Mononuclear cell (primary cell): ENCODE data around the gene ARNT2. TPM values are rescaled to one million over a fixed set of nuclear protein-coding genes. Genes with fewer than 3 reads are reported as not detected.
"Not testable (repeated sequence)": the region's sequence is repeated elsewhere in the genome, so short reads cannot be mapped to it uniquely, and the experiment has no call there.

Source experiments
- H3K27me3 ChIP-seq: 2 replicates; pipeline ENCODE4 v1.6.0; 2011; ENCODE audit warnings: low read length, control low read depth; ENCODE audit not compliant: insufficient read depth
- H3K4me1 ChIP-seq: 2 replicates; pipeline ENCODE4 v1.5.1; 2011; ENCODE audit warnings: mild to moderate bottlenecking, low read length, control low read depth; ENCODE audit not compliant: insufficient read depth
- H3K4me3 ChIP-seq: 2 replicates; pipeline ENCODE4 v1.5.1; 2011; ENCODE audit warnings: mild to moderate bottlenecking, low read length, moderate library complexity
- H3K9me3 ChIP-seq: 2 replicates; pipeline ENCODE4 v1.5.1; 2011; ENCODE audit warnings: low read depth, mild to moderate bottlenecking, control low read depth, low read length
- total RNA-seq: library from RNA; depleted of rRNA; stranded (reverse); fragments of >200 nt; gene quantifications from one replicate; pipeline ENCODE4 v1.2.3, GENCODE V29; 2012

The ARNT2 gene
- total RNA-seq, 1 donor = not detected

DNA sequence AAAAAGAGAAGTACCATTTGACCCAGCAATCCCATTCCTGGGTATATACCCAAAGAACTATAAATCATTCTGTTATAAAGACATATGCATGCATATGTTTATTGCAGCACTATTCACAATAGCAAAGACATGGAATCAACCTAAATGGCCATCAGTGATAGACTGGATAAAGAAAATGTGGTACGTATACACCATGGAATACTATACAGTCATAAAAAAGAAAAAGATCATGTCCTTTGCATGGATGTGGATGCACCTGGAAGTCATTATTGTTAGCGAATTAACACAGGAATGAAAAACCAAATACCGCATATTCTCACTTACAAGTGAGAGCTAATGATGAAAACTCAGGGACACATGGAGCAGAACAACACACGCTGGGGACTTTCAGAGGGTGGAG, 106.8 kb downstream of the ARNT2 start:
- not testable (repeated sequence) for H3K9me3 ChIP-seq, H3K27me3 ChIP-seq, H3K4me1 ChIP-seq, H3K4me3 ChIP-seq

DNA sequence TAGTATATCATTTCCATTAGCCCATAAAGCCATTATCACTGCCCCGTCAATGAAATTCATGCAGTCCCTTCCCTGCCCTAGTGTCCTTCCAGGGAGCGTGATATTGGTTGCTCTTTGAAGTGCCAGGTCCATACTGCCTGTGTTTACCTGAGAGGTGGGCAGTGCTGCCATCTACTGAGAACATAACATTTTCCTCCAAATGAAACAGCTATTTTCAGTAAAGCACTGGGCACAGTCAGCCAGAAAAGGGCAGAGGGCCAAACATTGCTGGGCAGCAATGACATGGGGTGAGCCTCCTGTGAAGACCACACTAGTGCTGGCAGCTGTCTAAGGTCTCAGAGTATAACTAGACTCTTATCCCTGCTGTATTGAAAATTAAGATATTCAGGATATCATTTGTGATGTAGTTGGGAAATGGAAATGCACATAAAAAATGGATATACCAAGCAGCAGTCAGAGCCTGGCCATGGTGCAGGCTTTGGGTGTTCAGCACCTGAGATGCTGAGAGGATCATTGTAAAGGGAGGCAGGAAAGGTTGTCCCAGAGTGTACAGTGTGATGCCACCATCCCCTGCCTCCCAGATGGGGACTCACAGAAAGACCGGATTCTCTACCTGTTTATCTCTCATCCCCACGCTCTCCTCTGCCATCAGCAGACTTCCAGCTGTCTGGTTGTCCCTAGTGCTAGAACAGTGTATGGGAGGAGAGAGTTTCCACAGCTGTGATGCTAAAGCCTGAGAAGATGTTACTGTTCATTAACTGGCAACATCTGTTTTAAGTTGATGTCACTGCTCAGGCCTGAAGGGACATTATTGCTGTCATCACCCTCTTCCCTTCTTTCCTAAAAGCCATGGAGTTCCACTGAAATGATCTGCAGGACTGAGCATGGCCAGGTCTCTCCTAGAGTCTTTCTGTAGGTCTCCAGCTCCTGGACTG, 108.8 kb downstream of the ARNT2 start:
- H3K4me3 ChIP-seq = no peak overlapping the region
- H3K27me3 ChIP-seq = no peaks in the 10 kb centered on the region
- no peaks in the 10 kb centered on the region for H3K9me3 ChIP-seq
- no peaks in the 10 kb centered on the region for H3K4me1 ChIP-seq

DNA sequence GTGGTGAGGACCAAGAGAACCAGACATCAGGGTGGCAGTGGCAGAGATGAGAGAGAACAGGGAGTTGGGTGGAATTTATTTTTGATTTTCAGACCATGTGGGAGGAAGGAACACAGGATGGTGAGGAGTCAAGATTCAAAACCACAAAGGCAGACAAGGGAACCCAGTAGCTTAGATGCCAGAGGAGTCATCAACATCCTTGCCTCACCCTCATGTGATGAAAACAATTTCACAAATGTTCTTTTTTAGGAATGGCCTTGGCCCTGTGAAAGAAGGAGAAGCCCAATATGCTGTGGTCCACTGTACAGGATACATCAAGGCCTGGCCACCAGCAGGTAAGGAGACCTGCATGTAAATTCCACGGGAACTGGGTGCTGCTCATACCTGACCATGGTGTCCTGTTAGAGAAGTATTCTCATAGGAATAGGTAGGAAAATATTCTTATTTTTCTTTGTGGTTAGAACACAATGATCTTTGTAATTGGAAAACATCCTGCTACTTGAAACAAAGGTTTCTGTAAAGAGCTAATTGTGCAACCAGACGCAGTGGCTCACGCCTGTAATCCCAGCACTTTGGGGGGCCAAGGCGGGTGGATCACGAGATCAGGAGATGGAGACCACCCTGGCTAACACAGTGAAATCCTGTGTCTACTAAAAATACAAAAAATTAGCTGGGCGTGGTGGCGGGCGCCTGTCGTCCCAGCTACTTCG, 110.0 kb downstream of the ARNT2 start:
- Histone ChIP-seq H3K4me3 (no peak overlapping the region), H3K9me3 (no peaks in the 10 kb centered on the region)

DNA sequence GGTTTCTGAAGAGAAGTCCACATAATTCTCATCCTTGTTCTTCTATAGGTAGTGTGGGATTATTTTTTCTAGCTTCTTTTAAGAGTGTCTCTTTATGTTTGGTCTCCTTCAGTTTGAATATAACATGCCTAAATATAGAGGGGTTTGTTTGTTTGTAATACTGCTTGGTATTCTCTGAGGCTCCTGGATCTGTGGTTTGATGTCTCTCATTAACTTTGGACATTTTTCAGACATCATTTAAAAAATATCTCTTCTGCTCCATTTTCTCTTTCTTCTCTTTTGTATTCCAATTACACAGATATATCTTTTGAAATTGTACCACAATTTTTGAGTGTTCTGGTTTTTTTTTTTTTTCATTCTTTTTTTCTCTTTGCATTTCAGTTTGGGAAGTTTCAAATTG, 113.1 kb downstream of the ARNT2 start:
- Histone ChIP-seq H3K27me3 (peaks cover 2% of the 10 kb centered on the region), H3K4me1 (no peaks in the 10 kb centered on the region), H3K9me3 (no peaks in the 10 kb centered on the region), H3K4me3 (no peak overlapping the region)

More for the DNA sequence above, 110.0 kb downstream of the ARNT2 start:
- H3K4me1 ChIP-seq = no peaks in the 10 kb centered on the region
- no peaks in the 10 kb centered on the region for H3K27me3 ChIP-seq

DNA sequence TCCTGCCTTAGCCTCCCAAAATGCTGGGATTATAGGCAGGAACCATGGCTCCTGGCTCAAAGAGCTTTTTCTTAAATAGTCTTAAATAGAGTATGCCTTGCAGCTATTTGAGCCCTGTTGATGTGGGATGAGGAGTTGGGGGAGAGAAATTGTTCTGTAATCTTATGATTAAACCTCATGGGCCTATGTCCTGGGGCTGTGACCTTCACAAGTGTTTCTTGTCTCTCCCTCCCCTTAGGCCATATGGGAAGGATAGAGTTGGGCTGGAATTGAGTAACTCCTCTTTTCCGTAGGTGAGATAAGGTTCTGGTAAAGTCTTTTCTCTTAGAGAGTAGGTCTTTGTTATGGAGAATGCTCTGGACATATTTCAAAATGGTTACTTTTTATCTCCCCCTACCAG, 114.3 kb downstream of the ARNT2 start:
- Histone ChIP-seq H3K4me3 (no peak overlapping the region), H3K4me1 (no peaks in the 10 kb centered on the region)

DNA sequence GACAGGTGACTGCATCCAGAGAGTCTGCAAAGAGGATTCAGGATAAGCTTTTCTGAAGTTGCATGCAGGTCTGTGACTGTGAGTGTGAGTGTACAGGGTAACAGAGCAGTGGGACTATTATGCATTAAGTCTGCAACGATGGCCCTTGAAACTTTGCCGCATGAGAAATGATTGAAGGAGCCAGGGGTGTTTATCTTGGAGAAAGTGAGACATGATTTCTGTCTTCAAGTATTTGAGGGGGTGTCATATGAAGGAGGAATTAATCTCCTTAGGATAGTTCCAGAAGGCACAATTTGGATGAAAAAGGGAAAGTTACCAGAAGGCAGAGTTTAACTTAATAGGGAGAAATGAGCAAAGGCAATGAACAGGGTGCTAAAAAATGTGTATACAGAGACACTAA, 119.6 kb downstream of the ARNT2 start:
- no peak overlapping the region for H3K4me3 ChIP-seq
- no peaks in the 10 kb centered on the region for H3K4me1 ChIP-seq
- no peaks in the 10 kb centered on the region for H3K9me3 ChIP-seq
- peaks cover 3% of the 10 kb centered on the region for H3K27me3 ChIP-seq

More for the DNA sequence above, 114.3 kb downstream of the ARNT2 start:
- Histone ChIP-seq H3K27me3 (peaks cover 3% of the 10 kb centered on the region), H3K9me3 (no peaks in the 10 kb centered on the region)

DNA sequence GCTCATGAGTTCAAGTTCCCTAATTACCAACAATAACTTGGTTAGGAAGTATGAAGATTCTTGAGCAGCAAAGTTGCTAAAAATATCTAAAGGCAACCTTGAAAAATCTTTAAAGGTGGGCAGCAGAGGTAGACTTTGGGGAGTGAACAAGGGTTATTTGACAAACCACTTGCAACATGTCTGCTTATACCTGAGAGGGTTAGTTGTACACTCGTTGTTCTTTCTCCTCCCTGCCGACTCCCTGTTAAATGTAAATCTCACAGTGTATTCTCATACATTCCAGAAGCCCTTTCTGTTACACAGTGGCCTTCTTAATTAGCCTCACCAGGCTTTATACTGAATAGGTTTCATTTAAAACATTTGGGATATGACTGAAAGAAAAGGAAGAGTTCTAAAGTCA, 121.7 kb downstream of the ARNT2 start:
- Histone ChIP-seq H3K27me3 (peaks cover 3% of the 10 kb centered on the region), H3K9me3 (no peaks in the 10 kb centered on the region), H3K4me3 (no peak overlapping the region), H3K4me1 (no peaks in the 10 kb centered on the region)

DNA sequence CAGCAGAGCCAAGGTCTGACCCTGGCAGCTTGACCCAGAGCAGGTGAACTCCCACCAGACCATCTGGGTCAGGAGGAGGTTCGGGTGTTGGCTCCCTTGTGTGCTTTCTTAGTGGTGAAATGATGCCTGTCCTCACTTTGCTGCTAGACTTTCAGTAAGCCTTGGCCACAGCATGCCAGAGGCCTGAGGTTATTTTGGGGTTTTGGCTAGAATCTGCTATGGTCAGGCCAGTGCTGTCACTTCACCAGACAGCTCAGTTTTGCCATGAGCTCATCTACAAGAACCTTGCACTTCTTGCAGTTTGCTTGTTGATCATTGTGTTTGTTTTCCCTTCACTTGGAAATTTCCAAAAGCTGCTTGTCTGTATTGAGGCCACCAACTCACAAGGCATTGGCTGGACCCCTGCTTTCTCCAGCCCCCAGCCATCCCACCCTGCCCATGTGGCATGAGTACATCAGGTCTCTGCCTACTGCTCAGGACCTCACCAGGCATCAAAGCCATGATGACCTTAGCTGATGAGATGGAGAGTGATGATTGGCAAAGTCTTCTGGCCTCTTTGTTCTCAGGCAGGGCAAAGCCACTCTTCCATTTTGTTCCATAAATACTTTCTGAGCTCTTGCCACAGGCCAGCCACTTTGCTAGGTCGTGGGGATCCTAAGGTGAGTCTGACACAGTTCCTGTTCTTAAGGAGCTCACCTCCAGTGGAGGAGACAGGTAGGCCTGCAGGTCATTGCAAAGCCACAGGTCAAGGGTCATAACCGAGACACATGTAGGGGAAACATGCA, 122.6 kb downstream of the ARNT2 start:
- H3K4me3 ChIP-seq = no peak overlapping the region

DNA sequence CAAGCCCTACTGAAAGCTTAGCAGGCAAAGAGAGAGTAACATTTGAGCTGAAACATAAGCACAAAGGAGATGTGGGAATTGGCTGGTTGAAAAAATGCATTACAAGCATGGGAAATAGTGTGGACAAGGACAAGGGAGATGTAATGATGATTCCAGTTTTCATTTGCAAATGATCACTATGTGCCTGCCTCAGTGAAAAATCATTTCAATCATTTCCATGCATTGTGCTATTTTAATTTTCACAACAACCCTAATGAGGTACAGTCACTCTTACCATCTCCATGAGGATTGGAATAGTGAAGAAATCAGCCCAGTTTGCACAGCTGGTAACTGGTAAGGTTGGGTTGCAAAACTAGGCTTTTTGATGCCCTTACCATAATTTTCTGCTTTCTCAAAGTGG, 123.2 kb downstream of the ARNT2 start:
- Histone ChIP-seq H3K4me3 (no peak overlapping the region), H3K9me3 (no peaks in the 10 kb centered on the region), H3K27me3 (no peaks in the 10 kb centered on the region), H3K4me1 (no peaks in the 10 kb centered on the region)

More for the DNA sequence above, 122.6 kb downstream of the ARNT2 start:
- no peaks in the 10 kb centered on the region for H3K4me1 ChIP-seq
- H3K9me3 ChIP-seq = no peaks in the 10 kb centered on the region
- H3K27me3 ChIP-seq = peaks cover 3% of the 10 kb centered on the region

DNA sequence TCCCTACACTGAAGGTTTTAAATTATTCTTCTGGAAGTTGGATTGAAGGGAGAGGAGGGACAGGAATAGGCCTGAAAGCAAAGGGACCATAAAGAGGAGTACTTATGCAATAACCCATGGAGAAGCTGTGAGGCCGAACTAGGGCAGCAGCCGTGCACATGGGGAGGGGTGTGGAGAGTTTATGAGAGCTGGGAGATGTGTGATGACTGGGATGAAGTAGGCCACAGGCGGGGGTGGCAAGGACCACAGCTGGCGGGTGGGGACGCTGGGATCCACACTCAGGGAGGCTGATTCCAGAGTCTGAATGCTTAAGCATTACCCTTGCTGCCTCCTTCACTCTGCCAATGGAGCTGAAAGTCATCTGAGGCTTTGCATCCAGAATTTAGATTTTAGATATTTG, 123.8 kb downstream of the ARNT2 start:
- no peaks in the 10 kb centered on the region for H3K27me3 ChIP-seq
- H3K4me3 ChIP-seq = no peak overlapping the region
- H3K4me1 ChIP-seq = no peaks in the 10 kb centered on the region
- H3K9me3 ChIP-seq = no peaks in the 10 kb centered on the region

DNA sequence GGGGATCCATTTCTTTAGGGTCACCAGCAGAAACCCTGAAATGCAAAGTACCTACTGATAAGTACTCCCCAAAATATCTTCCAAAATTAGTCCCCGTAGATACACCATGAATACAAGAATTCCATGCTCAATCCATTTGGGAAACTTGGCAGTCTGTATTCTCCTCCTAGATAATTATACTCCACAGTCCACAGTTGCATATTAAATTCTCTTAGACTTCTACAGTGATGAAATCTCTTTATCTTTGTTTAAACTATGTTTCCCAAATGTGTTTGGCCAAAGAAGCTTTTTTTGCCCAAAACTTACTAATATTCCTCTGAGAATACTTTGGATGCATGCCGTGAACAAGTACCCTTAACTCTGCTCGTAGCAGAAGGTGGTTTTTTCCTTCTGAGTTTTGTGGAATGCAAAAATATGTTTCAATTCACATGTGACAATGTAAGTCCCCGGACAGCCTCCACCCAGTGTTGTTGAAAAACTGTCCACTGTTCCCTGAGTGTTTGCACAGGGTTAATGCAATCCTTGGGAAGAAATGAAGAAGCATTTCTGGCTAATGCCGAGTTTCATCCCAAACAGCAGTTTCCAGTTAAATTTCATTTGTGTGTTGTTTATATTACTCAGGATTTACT, 126.7 kb downstream of the ARNT2 start:
- no peaks in the 10 kb centered on the region for H3K9me3 ChIP-seq
- no peaks in the 10 kb centered on the region for H3K27me3 ChIP-seq
- H3K4me3 ChIP-seq = no peak overlapping the region
- no peaks in the 10 kb centered on the region for H3K4me1 ChIP-seq

DNA sequence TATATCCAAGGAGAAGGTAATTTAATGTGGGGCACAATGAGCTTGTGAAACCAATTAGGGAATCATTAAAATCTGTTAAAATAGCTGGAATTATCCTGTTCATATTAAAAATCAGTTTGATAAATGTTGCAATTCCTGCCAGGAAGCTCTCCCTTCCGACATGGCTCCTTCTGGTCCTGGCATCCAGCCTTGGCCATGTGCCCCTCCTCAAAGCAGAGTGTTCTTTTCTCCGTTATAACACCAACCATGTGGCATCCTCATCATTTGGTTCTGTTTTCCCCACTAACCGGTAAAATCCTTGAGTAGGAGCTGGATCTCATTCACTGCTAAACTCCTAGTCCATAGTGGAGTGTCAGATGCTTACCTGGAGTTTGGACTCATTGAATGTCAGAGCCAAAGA, 127.2 kb downstream of the ARNT2 start:
- Histone ChIP-seq H3K9me3 (no peaks in the 10 kb centered on the region), H3K4me1 (no peaks in the 10 kb centered on the region), H3K4me3 (no peak overlapping the region), H3K27me3 (no peaks in the 10 kb centered on the region)

DNA sequence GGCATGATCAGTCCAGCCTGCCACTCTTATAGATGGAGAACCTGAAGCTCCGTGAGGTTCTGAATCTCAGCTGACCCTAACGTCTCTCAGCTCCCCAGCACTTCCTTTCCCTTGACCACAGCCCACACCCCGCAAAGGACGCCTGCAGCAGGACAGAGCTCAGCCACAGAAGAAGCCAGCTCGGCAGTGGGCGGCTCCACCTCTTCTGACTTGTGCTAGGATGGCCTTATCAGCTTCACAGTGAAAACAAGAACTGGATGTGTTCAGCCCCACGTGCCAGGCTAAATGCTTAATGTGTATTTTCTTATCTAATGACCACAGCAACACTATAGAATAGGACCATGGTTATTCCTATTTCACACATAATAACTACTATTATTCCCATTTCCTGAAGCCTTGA, 127.6 kb downstream of the ARNT2 start:
- Histone ChIP-seq H3K27me3 (no peaks in the 10 kb centered on the region), H3K9me3 (no peaks in the 10 kb centered on the region), H3K4me1 (no peaks in the 10 kb centered on the region), H3K4me3 (no peak overlapping the region)

DNA sequence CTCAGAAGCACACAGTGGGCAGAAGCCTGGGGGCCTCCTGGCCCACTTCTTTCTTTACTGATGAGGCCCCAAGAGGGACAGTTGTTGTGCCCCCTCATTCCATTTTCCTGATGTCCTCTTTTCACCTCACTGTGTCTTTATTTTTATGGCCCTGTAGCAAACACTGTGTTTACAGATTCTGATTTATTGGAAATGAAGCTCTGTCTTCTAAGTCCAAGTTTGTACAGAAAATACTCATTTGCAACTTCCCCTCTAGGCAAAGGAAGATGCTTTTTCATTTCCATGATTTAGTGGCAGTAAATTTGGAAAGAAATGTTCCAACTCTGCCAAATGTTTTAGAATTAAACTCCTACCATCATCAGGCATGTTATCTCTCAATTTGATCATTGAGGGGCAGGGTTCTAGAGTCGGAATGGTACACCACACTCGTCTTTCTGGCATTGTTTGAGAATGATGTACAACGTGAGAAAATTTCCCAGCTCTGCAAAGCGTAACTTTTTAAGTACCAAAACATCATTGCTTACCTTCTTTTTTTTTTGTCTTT, 129.7 kb downstream of the ARNT2 start:
- Histone ChIP-seq H3K4me3 (no peak overlapping the region), H3K4me1 (no peaks in the 10 kb centered on the region), H3K9me3 (no peaks in the 10 kb centered on the region), H3K27me3 (no peaks in the 10 kb centered on the region)
